Measurements from ENCODE around the gene MMP20. TPM values are rescaled to one million over a fixed set of nuclear protein-coding genes. Genes with fewer than 3 reads are reported as not detected.

MMP20 gene
- polyA plus RNA-seq, 3 donors = not detected

DNA sequence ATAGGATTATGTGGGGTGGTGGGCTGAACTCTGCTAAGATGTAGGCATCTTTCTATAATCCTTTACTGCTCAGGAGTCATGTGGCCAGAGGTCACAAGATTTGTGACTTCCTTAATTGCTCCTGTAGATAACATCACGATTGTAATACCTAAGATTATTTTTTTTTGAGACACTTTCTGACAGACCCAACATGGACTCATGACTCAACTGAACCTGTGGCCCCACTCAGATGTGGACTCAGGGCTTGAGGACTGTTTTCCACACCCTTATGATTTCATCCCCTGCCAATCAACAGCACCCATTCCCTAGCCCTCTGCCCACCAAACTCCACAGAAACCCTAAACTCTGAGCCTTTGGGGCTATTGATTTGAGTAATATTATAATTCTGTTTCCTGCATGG lies 59.0 kb downstream of the MMP20 start:
- no peaks in the 10 kb centered on the region for H3K36me3 ChIP-seq (replicated peaks in 1 of 2; ENCODE audit: control insufficient read depth in 1 of 2, insufficient read depth in 2 of 2, low read length in 2 of 2)
- H3K36me3 Mint-ChIP-seq = peaks cover 0 to 2% of the 10 kb centered on the region in 2 donors
- H3K9me3 Mint-ChIP-seq = peaks cover 9 to 26% (median 14%) of the 10 kb centered on the region in 7 donors
- no peaks in the 10 kb centered on the region for H3K27me3 ChIP-seq (ENCODE audit: control insufficient read depth in 2 of 2, insufficient read depth in 2 of 2, low read length in 2 of 2)
- H3K79me2 ChIP-seq (ENCODE audit: insufficient read depth, low read length) = no peaks in the 10 kb centered on the region
- H3K4me1 ChIP-seq (ENCODE audit: control insufficient read depth in 1 of 2, insufficient read depth in 2 of 2, low read length in 2 of 2) = peaks cover 5 to 7% of the 10 kb centered on the region in 2 donors
- no peak overlapping the region for H3K9ac ChIP-seq (ENCODE audit: insufficient read depth, low read length, poor library complexity, severe bottlenecking)
- no peaks in the 10 kb centered on the region for H4K20me1 ChIP-seq (ENCODE audit: insufficient read depth, low read length)
- H3K4me3 ChIP-seq (replicated peaks in 1 of 3; ENCODE audit: low read depth in 2 of 3, low read length in 3 of 3) = no peak overlapping the region
- peaks cover 24% of the 10 kb centered on the region for H3K4me1 Mint-ChIP-seq
- DNase-seq = no peak
- no CpG with 5 or more reads among the region's 1 CpG for WGBS (ENCODE audit: insufficient coverage)
- H2AFZ ChIP-seq (ENCODE audit: insufficient read depth, low read depth, low read length, poor library complexity, severe bottlenecking) = no peak overlapping the region
- no peak overlapping the region for H3K4me3 Mint-ChIP-seq
- peaks cover 0 to 4% (median 3%) of the 10 kb centered on the region in 3 donors for H3K27me3 Mint-ChIP-seq (ENCODE audit: low read depth in 3 of 3)
- H3K4me2 ChIP-seq (replicated peaks; ENCODE audit: extremely low read depth, low read length, poor library complexity, severe bottlenecking) = no peak overlapping the region
- H3K27ac ChIP-seq (ENCODE audit: low read depth in 1 of 2, low read length in 2 of 2) = no peak overlapping the region
- intact Hi-C loops (cut with micrococcal nuclease) = no loop called here
- H3K27ac Mint-ChIP-seq = no peak overlapping the region
- peaks cover 10 to 12% of the 10 kb centered on the region in 2 donors for H3K9me3 ChIP-seq (replicated peaks in 1 of 2; ENCODE audit: control insufficient read depth in 1 of 2, insufficient read depth in 1 of 2, low read length in 2 of 2)
- TF ChIP-seq, protein P1, sequence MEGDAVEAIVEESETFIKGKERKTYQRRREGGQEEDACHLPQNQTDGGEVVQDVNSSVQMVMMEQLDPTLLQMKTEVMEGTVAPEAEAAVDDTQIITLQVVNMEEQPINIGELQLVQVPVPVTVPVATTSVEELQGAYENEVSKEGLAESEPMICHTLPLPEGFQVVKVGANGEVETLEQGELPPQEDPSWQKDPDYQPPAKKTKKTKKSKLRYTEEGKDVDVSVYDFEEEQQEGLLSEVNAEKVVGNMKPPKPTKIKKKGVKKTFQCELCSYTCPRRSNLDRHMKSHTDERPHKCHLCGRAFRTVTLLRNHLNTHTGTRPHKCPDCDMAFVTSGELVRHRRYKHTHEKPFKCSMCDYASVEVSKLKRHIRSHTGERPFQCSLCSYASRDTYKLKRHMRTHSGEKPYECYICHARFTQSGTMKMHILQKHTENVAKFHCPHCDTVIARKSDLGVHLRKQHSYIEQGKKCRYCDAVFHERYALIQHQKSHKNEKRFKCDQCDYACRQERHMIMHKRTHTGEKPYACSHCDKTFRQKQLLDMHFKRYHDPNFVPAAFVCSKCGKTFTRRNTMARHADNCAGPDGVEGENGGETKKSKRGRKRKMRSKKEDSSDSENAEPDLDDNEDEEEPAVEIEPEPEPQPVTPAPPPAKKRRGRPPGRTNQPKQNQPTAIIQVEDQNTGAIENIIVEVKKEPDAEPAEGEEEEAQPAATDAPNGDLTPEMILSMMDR (IDR thresholded peaks at IDR 0.05) = no peak

DNA sequence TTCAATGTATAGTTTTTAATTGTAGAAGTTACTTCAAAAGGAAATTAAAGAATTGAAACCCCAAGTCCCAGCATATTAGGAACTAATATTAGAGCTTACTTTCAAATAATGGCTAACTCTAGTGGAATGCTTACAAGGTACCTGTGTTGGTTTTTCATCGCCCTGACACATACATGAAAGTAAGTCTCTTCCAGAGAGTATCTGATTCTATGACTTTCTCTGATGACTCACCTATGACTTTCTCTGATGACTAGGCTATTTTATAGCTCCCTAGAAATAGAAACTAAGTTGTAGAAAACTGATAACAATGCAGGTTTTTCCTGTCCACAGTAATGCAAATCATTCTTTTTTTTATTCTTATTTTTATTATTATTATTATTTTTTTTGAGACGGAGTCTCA lies 61.0 kb downstream of the MMP20 start:
- Histone ChIP-seq H3K36me3 (replicated peaks in 1 of 2; ENCODE audit: control insufficient read depth in 1 of 2, insufficient read depth in 2 of 2, low read length in 2 of 2) (no peaks in the 10 kb centered on the region), H3K4me1 (ENCODE audit: control insufficient read depth in 1 of 2, insufficient read depth in 2 of 2, low read length in 2 of 2) (peaks cover 7 to 20% of the 10 kb centered on the region in 2 donors), H2AFZ (ENCODE audit: insufficient read depth, low read depth, low read length, poor library complexity, severe bottlenecking) (no peak overlapping the region), H3K79me2 (ENCODE audit: insufficient read depth, low read length) (no peaks in the 10 kb centered on the region), H3K9me3 (replicated peaks in 1 of 2; ENCODE audit: control insufficient read depth in 1 of 2, insufficient read depth in 1 of 2, low read length in 2 of 2) (peaks cover 10 to 12% of the 10 kb centered on the region in 2 donors), H3K27ac (ENCODE audit: low read depth in 1 of 2, low read length in 2 of 2) (no peak overlapping the region), H3K4me3 (replicated peaks in 1 of 3; ENCODE audit: low read depth in 2 of 3, low read length in 3 of 3) (no peak overlapping the region), H3K4me2 (replicated peaks; ENCODE audit: extremely low read depth, low read length, poor library complexity, severe bottlenecking) (no peak overlapping the region), H4K20me1 (ENCODE audit: insufficient read depth, low read length) (no peaks in the 10 kb centered on the region), H3K9ac (ENCODE audit: insufficient read depth, low read length, poor library complexity, severe bottlenecking) (no peak overlapping the region), H3K27me3 (ENCODE audit: control insufficient read depth in 2 of 2, insufficient read depth in 2 of 2, low read length in 2 of 2) (no peaks in the 10 kb centered on the region)
- no peak overlapping the region for H3K27ac Mint-ChIP-seq
- H3K36me3 Mint-ChIP-seq = peaks cover 0 to 2% of the 10 kb centered on the region in 2 donors
- H3K27me3 Mint-ChIP-seq (ENCODE audit: low read depth in 3 of 3) = peaks cover 0 to 2% (median 1%) of the 10 kb centered on the region in 3 donors
- TF ChIP-seq, protein P1 (IDR thresholded peaks at IDR 0.05) = no peak
- WGBS (ENCODE audit: insufficient coverage) = no CpG with 5 or more reads among the region's 2 CpGs
- peaks cover 9 to 26% (median 14%) of the 10 kb centered on the region in 7 donors for H3K9me3 Mint-ChIP-seq
- peaks cover 40% of the 10 kb centered on the region for H3K4me1 Mint-ChIP-seq
- peak; percentile 15 to 61 (median 44) for DNase-seq
- intact Hi-C loops (cut with micrococcal nuclease) = no loop called here
- H3K4me3 Mint-ChIP-seq = no peak overlapping the region

Data from CD14-positive monocyte (primary cell).